Fibroblast of peridontal ligament (primary cell): ENCODE measurements around the gene PARP4.
"Not testable (repeated sequence)": the region's sequence is repeated elsewhere in the genome, so short reads cannot be mapped to it uniquely, and the experiment has no call there.

Source experiments
- DNase-seq: peaks from one replicate; pipeline ENCODE4 v3.0.0-alpha.2; 2010; ENCODE audit errors: extremely low read depth

Gene PARP4

DNA sequence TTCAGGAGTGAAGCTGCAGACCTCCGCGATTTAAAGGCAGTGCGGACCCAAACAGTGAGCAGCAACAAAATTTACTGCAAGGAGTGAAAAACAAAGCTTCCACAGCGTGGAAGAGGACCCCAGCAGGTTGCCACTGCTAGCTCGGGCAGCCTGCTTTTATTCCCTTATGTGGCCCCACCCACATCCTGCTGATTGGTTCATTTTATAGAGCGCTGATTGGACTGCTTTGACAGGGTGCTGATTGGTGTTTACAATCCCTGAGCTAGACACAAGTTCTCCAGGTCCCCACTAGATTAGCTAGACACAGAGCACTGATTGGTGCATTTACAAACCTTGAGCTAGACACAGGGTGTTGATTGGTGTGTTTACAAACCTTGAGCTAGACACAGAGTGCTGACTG lies 6.3 kb downstream of the PARP4 start:
- DNase-seq = not testable (repeated sequence)

DNA sequence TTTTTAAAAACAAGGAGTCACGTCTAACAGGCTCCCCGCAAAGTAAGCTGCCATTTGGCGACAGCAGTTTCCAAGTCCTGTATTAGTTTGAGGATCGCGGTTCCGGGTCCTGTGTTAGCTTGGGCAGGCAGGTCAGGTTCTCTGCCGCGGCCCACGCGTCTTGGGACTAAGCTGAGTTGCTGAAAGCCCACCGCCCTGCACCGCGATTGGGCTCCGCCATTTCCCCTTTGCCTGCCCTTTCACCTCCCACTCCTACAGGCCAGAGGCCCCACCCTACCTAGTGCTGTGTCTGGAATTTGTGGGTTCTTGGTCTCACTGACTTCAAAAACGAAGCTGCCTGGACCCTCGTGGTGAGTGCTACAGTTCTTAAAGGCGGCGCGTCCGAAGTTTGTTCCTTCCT lies 6.8 kb downstream of the PARP4 start:
- no peak for DNase-seq

DNA sequence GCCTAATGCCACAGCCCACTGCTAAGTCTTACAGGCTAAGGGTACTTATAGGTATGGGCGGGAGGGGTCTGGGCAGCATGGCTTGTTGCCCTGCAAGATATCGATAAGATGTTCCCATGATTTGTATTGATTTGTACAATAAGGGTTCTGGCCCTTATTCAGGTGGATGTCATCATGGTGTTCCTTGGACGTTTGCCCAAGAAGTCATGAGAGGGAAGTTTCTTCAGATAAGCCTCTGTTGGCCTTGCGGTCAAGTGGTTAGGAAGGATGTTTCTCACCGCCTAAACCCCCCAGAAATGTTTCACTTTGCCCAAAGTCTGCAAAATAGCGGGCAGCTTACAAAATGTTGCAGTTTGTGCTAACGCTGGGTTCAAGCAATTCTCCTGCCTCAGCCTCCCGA lies 7.3 kb downstream of the PARP4 start:
- no peak for DNase-seq

DNA sequence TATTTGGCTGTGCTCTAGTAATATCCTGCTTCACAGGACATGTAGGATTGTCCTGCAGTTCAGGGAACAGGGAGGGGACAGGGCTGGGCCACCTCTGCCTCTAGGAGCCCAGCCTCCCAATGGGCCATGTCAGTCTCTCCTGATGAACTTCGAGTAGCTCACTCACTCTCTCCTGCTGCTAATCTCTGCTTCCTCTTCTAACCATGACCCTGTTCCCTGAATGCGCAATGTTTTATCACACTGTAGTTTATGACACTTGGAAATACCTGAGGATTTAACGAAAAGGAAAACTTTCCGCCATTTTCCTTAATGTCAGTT lies 9.2 kb downstream of the PARP4 start:
- DNase-seq = no peak

DNA sequence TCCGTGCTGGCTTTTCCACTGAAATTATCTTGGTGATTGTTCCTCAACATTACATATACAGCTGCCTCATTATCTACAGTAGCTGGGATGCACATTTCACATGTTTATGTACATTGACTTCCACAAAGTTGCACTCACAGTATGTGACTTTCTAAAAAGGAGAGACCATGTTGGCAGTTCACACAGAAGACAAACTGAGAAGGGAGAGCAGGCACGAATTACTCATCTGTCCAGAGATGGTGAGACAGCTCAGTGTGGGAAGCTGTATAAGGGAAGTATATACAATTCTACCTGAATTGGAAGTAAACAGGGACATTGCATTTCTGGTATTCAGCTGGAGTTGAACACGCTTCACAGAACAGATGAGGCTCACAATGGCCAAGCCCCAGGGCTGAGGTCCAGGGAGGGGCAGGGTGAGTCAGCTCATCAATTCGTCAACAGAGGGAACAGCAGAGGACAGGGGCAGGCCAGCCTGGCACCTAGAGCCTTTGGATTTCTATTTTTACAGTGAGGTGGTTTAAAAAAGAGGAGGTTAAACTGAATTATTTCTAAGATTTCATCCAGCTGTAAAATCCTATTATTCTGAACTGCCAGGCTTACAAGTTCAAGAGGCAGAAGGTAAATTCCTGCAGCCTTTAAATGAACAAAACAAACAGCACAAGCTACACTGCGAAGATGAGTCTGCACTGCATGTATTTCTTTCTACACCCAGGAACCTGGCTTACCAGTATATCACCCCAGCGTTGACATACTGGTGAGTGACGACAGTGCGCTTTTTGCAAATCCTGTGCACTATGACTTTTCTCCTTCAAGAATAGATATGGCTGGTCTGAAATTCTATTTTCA lies 9.8 kb downstream of the PARP4 start:
- peak; percentile 48 for DNase-seq

DNA sequence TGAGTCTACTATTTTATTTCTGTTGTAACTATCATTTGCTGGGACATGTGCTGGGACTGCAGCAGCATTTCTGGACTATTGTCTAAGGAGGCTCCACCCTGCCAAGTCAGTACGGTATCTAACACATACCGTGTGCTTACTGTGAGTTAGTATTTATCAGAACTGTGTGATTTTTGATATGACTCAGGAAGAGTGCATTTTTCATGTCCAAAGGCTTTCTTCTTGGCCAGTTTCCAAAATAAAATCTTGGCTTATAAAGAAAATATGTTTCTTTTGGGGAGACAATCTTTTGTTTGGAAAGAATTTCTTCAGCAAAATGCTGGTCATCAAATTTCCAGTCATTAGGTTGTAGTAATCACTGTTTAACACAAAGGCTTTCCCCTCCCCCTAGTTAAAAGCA lies 11.6 kb downstream of the PARP4 start:
- DNase-seq = peak; percentile 80

DNA sequence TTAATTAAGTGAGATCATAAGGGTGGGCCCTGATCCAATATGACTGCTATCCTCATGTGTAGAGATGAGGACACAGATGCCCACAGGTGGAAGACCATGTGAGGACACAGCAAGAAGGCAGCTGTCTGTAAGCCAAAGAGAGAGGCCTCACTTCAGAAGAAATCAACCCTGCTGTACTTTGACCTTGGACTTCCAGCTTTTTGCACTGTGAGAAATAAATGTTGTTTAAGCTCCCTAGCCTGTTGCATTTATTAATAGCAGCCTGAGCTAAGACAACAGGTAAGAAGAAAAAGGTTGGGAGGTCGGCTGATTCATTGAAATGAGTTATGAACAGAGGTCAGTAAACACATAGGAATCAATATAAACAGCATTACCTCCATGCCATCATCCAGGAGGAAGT lies 14.8 kb downstream of the PARP4 start:
- DNase-seq = no peak

DNA sequence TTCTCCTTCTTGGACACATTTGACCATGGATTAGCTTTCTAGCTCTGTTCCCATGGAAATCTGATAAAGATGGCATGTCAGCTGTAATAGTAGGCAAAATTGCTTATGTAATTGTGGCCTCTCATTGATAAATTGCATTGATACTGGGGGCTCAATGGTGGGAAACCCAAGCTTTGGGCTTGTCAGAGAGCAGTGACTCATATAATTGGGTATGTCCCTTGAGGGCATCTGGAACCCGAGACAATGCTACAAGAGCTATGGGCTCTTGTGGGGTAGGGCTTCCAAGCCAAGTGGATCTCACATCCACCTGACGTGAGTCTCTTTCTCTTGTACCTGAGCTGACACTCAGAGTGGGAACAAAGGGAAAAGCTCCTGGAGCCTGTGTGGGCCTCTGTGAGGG lies 16.3 kb downstream of the PARP4 start:
- not testable (repeated sequence) for DNase-seq

DNA sequence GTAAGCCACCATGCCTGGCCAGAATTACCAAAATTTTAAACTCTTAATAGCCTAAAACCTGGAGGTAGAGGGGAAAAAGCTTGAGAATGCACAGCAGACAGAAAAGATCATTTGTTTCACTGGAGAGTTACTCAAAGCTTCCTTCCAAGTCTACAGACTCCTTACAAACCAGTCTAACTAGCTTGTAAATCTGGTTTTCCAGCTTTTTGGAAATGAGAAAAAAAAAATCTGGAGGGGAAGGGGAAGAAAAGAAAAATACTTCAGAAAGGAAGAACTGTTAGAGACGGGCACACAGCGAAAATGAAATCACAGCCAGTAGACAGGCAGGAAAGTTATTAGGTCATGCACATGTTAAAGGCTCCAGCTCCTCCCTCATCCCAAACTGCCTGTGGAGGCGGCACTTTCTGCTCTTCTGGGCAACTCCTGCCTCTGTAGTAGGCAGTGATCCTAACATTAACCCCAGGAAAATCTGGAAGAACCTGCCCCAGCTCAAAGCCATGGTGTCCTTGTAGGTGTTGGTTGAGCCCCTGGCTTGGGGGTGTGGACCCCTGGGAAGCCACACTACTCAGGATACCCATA lies 17.3 kb downstream of the PARP4 start:
- no peak for DNase-seq

DNA sequence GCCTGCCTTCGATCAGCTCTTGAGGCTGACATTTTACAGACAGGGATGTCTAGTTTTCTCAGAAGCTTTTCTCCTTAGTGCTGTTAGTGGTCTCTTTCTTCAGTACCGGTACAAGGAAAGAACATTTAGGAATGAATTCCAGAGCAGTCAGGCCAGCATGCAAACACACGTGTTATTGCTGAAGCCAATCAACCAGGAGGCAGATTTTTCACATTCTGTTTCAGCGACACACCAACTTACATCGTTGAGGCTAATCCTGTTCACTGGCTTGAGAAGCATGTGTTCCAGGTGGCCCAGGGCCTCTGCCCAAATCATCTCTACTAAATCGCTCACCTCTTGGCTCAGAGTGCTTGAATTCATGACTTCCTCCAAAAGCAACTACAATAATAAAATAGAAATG lies 19.2 kb downstream of the PARP4 start:
- no peak for DNase-seq

DNA sequence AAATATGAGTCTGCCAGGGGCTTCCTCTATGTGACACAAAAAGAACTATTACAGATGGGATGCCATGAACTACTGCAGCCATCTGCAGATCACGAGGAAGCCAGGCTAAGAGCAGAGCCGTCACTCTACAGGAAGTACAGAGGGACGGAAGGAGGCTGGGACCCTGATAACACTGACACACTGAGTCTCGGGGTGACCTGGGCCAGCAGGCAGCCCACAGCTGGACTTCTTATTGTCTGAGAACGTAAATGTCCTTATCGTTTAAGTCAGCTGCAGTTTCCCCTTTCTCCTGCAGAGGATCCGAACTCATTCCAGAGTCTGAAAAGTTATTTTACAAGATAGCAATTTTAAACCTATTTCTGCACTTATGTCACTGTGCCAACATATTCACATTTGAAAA lies 20.7 kb downstream of the PARP4 start:
- DNase-seq = no peak

DNA sequence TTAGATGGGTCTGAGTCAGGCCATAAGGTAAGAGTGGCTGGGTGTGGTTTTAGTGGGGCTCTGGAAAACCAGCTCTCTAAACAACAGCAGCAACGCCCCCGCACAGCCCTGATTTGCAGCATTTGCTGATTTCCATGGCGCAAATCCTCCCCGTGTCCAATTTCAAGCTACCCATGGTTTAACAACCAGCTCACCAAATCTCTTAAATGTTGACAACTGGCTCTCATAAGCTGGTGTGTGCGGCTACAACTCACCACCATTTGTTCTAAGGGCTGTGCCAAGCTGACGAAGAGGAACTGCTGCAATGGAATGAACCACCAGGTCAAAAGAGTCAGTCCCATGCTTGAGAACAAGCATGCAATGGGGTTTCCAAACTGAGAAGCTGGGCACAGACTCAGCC lies 22.9 kb downstream of the PARP4 start:
- no peak for DNase-seq

DNA sequence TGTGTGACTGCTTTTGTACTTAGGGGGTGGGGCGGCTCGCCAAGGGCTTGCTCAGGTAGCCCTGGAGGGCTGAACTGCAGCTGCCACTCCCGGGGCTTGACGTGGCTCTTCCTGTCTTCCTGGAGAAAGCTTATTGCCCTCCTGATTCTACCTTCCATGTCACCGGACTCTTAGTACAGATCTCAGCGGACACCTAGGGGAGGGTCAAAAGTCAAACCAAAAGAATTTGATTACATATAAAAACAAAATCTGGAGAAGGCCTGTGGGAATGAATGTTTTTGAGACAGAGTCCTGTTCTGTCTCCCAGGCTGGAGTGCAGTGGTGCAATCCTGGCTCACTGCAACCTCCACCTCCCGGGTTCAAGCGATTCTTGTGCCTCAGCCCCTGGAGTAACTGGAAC lies 24.5 kb downstream of the PARP4 start:
- not testable (repeated sequence) for DNase-seq

DNA sequence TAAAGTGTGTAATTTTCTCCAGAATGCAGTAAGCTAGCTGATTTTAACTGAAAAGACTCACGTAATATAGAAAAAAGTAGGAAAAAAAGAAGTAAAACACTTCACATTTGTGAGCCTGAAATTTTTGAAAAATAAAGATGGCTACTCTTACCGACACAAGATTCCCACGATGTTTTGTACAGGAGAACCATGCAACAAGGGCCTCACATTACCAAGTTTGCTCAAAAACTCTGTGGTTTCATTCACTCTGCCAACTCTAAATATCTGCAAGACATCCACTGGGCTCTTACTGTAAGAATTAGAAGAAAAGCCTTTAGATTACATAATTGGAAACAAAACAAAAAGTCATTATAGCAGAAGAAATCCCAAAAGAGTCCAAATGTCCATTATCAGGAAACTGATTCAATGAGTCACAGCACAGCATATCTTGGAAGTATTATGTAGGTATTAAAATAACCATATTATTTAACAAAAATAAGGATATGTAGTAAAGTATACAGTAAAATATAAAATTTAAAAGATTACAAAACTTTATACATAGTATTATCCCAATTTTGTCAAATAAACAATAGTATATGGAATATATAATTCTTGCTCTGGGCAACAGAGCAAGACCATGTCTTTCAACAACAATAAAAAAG lies 26.4 kb downstream of the PARP4 start:
- DNase-seq = peak; percentile 90

DNA sequence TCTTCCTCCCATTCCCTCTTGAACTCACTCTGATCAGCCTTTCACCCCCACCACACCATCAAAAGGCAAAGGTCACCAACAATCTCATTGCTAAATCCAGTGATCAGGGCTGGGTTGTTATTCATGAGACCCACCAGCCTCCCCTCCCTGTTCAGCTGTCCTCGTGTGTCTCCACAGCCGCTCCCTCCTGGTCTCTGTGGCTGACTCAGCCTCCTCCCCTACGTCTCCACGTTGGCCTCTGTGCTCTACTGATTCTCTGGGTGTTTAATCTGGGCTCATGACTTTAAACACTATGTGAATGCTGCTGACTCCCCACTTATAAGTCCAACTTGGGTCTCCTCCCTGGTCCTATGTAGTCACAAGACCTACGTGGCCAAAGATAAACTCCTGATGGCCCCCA lies 38.9 kb downstream of the PARP4 start:
- DNase-seq = no peak

DNA sequence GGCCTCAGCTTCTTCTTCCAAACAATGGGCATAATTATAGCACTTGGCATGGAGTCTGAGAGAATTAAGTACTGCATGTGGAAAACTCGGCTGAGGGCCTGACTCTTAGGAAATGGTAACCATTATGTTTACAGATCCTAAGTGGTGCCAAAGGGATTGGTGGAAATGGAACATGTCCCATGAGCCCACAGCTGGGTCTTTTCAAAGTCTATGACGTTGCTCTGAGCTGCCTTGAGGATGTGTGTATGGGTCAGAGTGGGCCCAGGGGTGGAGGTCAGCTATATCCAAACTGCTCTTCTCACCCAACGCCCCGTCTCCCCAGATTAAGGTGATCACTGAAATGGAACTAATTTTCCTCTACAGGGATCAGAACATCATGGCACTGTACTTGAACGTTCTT lies 40.4 kb downstream of the PARP4 start:
- DNase-seq = peak; percentile 35

DNA sequence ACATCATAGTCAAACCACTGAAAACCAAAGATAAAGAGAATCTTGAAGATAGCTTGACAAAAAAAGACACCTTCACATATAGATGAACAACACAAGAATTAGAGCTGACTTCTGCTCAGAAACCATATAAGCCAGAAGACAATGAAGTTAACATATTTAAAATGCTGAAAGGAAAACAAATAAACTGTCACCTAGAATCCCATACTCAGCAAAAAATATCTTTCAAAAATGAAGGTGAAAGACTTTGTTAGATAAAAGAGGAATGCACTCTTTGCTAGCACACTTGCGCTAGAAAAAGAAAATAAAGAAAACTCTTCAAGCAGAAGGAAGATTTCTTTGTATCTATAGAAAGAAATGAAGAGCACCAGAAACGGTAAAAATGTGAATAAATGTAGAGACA lies 49.5 kb downstream of the PARP4 start:
- no peak for DNase-seq

DNA sequence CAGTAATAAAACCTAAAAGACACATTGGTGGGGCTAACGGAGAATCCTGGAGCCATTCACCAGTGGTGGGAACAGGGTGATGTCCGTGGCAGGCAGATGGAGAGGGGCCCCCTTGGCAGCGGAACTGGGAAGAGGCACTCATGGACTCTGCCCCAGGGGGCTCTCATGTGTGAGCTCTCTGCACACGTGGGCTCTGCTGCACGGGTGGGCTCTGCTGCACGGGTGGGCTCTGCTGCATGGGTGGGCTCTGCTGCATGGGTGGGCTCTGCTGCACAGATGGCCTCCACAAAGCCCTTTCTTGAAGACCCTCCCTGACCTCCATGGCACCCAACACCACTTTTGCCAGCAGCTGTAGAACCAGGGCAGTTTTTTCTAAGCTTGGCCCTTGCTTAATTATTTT lies 52.3 kb downstream of the PARP4 start:
- DNase-seq = no peak

DNA sequence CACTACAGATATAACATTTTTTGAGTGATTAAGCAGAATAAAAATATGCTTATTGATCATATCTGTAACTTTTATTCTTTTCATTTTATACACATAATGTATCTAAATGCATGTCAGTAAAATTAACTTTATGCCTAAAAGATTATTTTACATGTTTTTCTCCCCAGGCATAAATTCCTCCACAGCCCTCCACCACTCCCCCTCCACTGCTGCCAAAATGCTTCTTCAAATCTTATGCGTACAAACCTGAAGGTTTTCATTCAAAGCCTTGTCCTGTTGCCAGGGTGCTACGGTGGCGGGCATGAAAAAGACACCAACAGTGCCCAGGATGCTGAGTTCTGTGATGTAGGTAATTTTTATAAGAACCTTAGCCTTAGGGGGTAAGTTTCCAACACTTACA lies 52.9 kb downstream of the PARP4 start:
- no peak for DNase-seq

DNA sequence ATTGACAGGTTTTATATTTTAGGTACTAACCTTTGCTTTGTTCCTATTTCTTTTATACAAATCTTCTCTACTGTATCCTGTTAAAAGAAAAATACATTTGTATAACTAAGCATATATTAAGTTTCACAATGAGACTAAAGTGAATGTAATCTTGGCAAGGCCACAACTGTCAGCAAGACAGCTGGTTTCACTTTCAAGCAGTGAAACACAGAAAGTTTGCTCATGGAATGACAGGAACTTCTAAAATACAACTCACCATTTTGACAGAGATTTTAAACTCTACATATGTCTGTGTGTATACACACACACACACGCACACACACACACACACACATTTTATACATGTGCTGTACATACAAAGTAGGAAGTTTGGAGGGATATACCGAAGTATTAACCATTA lies 53.3 kb downstream of the PARP4 start:
- peak; percentile 90 for DNase-seq

DNA sequence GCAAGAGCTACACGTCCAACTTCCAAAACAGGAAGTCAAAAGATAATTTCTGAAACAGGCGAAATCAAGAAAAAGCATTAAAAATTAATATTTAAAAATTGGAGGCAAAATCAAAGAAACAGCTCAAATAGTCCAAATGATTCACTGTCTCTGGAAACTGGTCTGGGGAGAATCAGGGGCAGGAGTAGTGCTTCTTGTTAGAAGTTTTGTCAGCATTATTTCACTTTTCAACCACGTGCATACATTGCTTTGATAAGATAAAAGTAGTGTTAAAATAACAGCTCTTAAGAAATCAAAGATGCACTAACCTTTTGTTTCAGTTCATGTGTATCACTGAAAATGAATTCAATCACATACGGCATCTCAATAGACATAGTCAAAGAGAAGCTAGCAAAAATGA lies 53.8 kb downstream of the PARP4 start:
- no peak for DNase-seq

DNA sequence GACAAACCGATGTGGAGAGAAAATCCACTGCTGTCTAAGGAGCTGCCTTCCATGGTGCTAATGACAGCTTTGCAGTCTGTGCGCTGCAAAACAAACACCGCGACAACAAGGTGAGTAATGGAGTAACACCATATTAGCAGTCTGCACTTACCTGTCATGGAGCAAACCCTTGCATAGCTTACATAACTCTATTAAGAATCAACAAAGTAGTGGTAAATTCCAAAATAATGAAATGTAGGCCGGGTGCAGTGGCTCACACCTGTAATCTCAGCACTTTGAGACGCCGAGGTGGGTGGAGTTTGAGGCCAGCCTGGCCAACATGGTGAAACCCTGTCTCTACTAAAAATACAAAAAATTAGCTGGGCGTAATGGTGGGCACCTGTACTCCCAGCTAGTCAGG lies 56.2 kb downstream of the PARP4 start:
- no peak for DNase-seq

DNA sequence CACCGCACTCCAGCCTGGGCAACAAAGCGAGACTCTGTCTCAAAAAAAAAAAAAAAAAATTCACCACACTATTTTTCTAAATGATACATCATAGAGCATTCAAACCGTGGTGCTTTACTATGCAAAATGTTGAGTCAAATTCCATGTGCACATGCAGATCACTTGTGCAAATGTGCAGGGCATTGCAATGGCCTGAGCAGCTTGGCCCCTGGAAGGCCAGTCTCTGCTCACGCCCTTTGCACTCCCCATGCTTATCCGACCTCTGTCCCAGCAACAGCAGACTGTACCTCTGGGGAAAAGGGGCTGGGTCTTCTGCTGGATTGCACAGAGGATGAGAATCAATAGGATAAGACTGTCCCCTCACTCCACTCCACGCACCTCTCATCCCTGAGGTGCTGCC lies 58.5 kb downstream of the PARP4 start:
- no peak for DNase-seq
